Renal cortical epithelial cell (primary cell): ENCODE measurements around the gene SFRP2. TPM values are rescaled to one million over a fixed set of nuclear protein-coding genes. Genes with fewer than 3 reads are reported as not detected.

Source experiments
- total RNA-seq: library from RNA; depleted of rRNA; stranded (reverse); fragments of >200 nt; gene quantifications from 2 replicates; pipeline ENCODE4 v1.2.3, GENCODE V29; 2014

The SFRP2 gene
- total RNA-seq, 1 donor from 2014 or later, result 3.3 TPM

Other genes starting within 250 kb of the SFRP2 start
- gene TLR2, start 104.8 kb downstream of the SFRP2 start, total RNA-seq, result 23.5 and 43.6 TPM in 2 replicates
- 0.35 and 5.5 TPM in 2 replicates for gene RNF175, start 29.1 kb downstream of the SFRP2 start, total RNA-seq